ENCODE measurements around the gene CTDSPL2. TPM values are rescaled to one million over a fixed set of nuclear protein-coding genes. Genes with fewer than 3 reads are reported as not detected.
"Not testable (repeated sequence)": the region's sequence is repeated elsewhere in the genome, so short reads cannot be mapped to it uniquely, and the experiment has no call there.

The CTDSPL2 gene
- polyA plus RNA-seq, 1 experiment: 59.6 TPM

GRCh38 chr15:44542596-44542995 lies 115.2 kb downstream of the CTDSPL2 start:
- Histone ChIP-seq H3K4me3 (ENCODE audit: low read depth, low read length) (no peak overlapping the region), H3K9me3 (ENCODE audit: control insufficient read depth, insufficient read depth, low read length) (no peaks in the 10 kb centered on the region), H3K27me3 (ENCODE audit: control insufficient read depth, insufficient read depth, low read length) (no peaks in the 10 kb centered on the region), H3K27ac (ENCODE audit: low read depth, low read length) (no peak overlapping the region)
- no peak for TF ChIP-seq CTCF (IDR thresholded peaks at IDR 0.05; ENCODE audit: low read depth, low read length)
- DNase-seq (ENCODE audit: low read depth, low spot score): no peak
- ChIA-PET POLR2A (no interaction called here), CTCF (interaction anchor here (1.1 kb wide), 1 partner anchor 121 kb away, joined by 4 read pairs; the partner anchor contains the start of gene SPG11)

DNA sequence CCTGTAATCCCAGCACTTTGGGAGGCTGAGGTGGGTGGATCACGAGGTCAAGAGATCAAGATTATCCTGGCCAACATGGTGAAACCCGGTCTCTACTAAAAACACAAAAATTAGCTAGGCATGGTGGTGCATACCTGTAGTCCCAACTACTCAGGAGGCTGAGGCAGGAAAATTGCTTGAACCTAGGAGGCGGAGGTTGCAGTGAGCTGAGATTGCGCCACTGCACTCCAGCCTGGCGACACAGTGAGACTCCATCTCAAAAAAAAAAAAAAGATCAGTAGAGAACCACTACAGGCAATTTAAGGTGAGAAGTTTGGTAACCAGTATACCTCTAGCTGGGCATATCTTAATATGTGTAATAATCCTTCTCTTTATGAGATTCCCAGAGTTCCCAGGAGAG lies 117.3 kb downstream of the CTDSPL2 start:
- CTCF ChIA-PET: interaction anchor here (1.0 kb wide), 1 partner anchor 194 kb away, joined by 3 read pairs; no protein-coding TSS in a partner anchor
- H3K9me3 ChIP-seq (ENCODE audit: control insufficient read depth, insufficient read depth, low read length); H3K27me3 ChIP-seq (ENCODE audit: control insufficient read depth, insufficient read depth, low read length); H3K27ac ChIP-seq (ENCODE audit: low read depth, low read length); DNase-seq (ENCODE audit: low read depth, low spot score); H3K4me3 ChIP-seq (ENCODE audit: low read depth, low read length); POLR2A ChIA-PET: not testable (repeated sequence)

DNA sequence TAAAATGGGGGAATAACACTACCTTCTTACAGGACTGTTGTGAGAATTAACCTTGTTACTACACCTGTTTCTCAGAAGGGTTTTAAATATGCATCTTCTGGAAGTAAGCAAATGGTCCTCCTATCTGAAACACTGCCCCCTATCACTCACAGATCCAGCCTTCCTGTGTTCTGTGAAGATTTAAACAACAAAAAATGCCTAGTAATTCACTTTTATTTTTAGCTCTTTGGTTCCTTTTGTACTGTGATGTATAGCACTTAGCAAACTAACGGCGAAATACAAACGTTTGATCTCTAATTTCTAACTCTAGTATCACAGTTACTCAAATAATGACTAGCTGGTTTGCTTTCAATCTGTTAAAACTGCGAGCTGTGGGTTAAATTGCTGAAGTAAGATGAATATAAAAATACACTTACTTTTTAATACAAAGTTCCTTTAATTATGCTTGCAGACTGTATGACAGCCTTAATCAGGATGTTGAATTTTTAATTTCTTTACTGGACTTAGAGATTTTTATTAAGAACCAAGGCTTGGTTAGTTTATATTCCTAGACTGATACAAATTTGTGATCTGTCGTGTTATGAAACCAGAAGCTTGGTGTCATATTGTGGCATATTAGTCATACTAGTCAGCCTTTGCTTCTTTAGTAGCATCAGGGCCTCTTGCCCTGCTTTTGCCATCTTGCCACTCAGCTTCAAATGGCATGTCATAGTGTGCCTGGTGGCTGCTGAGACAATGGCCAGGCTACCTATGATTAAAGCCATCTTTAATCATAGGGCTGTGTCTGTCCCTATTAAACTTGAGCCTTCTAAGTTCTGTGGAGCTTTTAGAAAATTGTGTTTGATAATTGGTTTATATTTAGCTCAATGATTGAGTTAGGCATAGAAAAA lies 118.7 kb downstream of the CTDSPL2 start:
- no peak for DNase-seq (ENCODE audit: low read depth, low spot score)
- Histone ChIP-seq H3K27ac (ENCODE audit: low read depth, low read length) (no peak overlapping the region), H3K27me3 (ENCODE audit: control insufficient read depth, insufficient read depth, low read length) (no peaks in the 10 kb centered on the region), H3K9me3 (ENCODE audit: control insufficient read depth, insufficient read depth, low read length) (no peaks in the 10 kb centered on the region), H3K4me3 (ENCODE audit: low read depth, low read length) (no peak overlapping the region)
- ChIA-PET POLR2A (interaction anchor here (0.5 to 1.9 kb wide), 5 partner anchors 8 to 684 kb away, joined by 3 to 10 read pairs (median 5); partner anchors contain the start of gene EIF3J), CTCF (interaction anchor here (0.5 to 1.4 kb wide), 13 partner anchors 8 to 572 kb away, joined by 3 to 10 read pairs (median 4); no protein-coding TSS in a partner anchor)
- TF ChIP-seq CTCF (IDR thresholded peaks at IDR 0.05; ENCODE audit: low read depth, low read length): peak; percentile 51

DNA sequence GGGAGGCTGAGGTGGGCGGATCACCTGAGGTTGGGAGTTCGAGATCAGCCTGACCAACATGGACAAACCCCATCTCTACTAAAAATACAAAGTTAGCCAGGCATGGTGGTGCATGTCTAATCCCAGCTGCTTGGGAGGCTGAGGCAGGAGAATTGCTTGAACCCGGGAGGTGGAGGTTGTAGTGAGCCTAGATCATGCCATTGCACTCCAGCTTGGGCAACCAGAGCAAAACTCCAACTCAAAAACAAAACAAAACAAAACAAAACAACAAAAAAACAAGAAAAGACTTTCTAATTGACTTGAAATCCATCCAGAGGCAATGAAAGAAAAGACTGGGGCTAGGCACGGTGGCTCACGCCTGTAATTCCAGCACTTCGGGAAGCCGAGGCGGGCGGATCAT lies 121.7 kb downstream of the CTDSPL2 start:
- H3K4me3 ChIP-seq (ENCODE audit: low read depth, low read length); H3K9me3 ChIP-seq (ENCODE audit: control insufficient read depth, insufficient read depth, low read length); DNase-seq (ENCODE audit: low read depth, low spot score); POLR2A ChIA-PET; H3K27ac ChIP-seq (ENCODE audit: low read depth, low read length); H3K27me3 ChIP-seq (ENCODE audit: control insufficient read depth, insufficient read depth, low read length): not testable (repeated sequence)
- CTCF ChIA-PET: interaction anchor here (0.9 to 1.5 kb wide), 3 partner anchors 11 to 59 kb away, joined by 3 to 7 read pairs (median 6); partner anchors contain the start of gene EIF3J

DNA sequence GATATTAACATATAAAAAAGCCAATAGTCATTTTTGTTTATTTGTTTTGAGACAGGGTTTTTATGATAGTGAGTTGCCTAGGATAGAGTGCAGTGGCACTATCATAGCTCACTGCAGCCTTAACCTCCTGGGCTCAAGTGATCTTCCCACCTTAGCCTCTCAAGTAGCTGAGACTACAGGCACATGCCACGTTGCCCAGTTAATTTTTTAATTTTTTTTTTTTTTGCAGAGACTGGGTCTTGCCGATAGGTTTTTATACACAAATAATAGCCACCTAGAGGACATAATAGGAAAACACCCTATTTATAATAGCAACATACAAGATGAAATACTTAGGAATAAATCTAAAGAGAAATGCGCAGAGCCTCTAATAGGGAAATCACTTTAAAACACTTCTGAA lies 122.8 kb downstream of the CTDSPL2 start:
- H3K9me3 ChIP-seq (ENCODE audit: control insufficient read depth, insufficient read depth, low read length): no peaks in the 10 kb centered on the region
- DNase-seq (ENCODE audit: low read depth, low spot score): no peak
- no peak overlapping the region for H3K4me3 ChIP-seq (ENCODE audit: low read depth, low read length)
- ChIA-PET POLR2A (interaction anchor here (1.0 kb wide), 1 partner anchor 14 kb away, joined by 3 read pairs; the partner anchor contains the start of gene EIF3J), CTCF (interaction anchor here (0.6 to 1.5 kb wide), 14 partner anchors 9 to 1150 kb away, joined by 3 to 9 read pairs (median 3); partner anchors contain the start of gene EIF3J)
- peak; percentile 52 for TF ChIP-seq CTCF (IDR thresholded peaks at IDR 0.05; ENCODE audit: low read depth, low read length)
- no peaks in the 10 kb centered on the region for H3K27me3 ChIP-seq (ENCODE audit: control insufficient read depth, insufficient read depth, low read length)
- H3K27ac ChIP-seq (ENCODE audit: low read depth, low read length): no peak overlapping the region

DNA sequence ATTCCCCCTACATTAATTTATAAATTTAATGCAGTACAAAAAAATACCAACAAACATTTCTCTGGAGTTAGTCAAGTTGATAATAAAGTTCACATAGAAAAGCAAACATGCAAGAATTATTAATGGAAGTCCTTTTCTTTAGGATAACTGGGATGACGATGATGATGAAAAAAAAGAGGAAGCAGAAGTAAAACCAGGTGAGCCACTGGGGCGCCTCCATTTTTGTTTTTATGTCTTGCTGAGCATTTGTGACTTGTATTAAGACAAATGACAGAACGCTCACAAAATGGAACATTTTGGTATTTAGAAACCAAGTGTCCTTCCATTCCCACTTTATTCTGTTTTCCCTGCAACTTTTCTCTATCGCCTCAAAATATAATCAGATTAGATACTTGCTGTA lies 123.3 kb downstream of the CTDSPL2 start:
- no peak for TF ChIP-seq CTCF (IDR thresholded peaks at IDR 0.05; ENCODE audit: low read depth, low read length)
- Histone ChIP-seq H3K9me3 (ENCODE audit: control insufficient read depth, insufficient read depth, low read length) (no peaks in the 10 kb centered on the region), H3K27me3 (ENCODE audit: control insufficient read depth, insufficient read depth, low read length) (no peaks in the 10 kb centered on the region), H3K4me3 (ENCODE audit: low read depth, low read length) (no peak overlapping the region), H3K27ac (ENCODE audit: low read depth, low read length) (no peak overlapping the region)
- no peak for DNase-seq (ENCODE audit: low read depth, low spot score)
- POLR2A ChIA-PET: no interaction called here
- CTCF ChIA-PET: interaction anchor here (0.6 to 1.5 kb wide), 5 partner anchors 9 to 57 kb away, joined by 3 to 6 read pairs (median 3); partner anchors contain the start of gene EIF3J

Data from AG04450 (cell line).